ENCODE measurements around the gene KCTD5.
"Not testable (repeated sequence)": the region's sequence is repeated elsewhere in the genome, so short reads cannot be mapped to it uniquely, and the experiment has no call there.

DNA sequence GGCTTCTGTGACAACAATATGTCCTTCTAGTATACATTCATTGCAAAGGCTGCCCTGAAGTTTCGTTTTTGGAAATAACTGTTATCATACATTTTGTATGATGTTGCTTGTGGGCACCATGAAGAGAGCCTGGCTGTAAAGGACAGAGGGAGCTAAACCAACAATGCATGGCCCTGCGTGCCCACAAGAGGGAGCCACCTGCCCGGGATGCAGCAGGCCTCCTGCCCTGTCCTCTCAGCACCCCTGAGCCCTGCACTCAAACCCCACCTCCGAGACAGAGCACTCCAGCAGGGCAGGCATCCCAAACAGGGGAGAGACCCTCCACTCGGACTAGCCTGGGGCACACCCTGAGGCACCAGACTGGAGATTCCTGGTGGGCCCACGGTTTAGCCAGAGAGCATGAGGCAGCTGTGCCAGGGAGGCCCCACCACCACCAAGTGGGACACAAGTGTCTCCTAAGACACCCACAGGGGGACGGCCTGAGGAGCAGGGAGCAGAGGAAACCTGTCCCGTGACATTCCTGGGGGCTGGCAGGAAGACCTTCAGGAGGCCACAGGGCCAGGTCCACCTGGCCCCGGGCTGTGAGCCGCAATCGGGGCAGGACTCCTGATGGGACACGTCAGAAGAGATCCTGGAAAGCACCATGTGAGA lies 43.1 kb upstream of the KCTD5 start:
- not testable (repeated sequence) for TF ChIP-seq ZNF501 (tag by site-specific recombination; IDR thresholded peaks at IDR 0.05); GLI4 (tag by site-specific recombination; IDR thresholded peaks at IDR 0.05); KLF9 (tag by site-specific recombination; IDR thresholded peaks at IDR 0.05; ENCODE audit: low read depth); YY2 (tag by site-specific recombination; IDR thresholded peaks at IDR 0.05); KLF16 (tag by site-specific recombination; IDR thresholded peaks at IDR 0.05)
- TF ChIP-seq, protein P1, sequence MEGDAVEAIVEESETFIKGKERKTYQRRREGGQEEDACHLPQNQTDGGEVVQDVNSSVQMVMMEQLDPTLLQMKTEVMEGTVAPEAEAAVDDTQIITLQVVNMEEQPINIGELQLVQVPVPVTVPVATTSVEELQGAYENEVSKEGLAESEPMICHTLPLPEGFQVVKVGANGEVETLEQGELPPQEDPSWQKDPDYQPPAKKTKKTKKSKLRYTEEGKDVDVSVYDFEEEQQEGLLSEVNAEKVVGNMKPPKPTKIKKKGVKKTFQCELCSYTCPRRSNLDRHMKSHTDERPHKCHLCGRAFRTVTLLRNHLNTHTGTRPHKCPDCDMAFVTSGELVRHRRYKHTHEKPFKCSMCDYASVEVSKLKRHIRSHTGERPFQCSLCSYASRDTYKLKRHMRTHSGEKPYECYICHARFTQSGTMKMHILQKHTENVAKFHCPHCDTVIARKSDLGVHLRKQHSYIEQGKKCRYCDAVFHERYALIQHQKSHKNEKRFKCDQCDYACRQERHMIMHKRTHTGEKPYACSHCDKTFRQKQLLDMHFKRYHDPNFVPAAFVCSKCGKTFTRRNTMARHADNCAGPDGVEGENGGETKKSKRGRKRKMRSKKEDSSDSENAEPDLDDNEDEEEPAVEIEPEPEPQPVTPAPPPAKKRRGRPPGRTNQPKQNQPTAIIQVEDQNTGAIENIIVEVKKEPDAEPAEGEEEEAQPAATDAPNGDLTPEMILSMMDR (tag by site-specific recombination; IDR thresholded peaks at IDR 0.05): not testable (repeated sequence)
- TF ChIP-seq, protein P2, sequence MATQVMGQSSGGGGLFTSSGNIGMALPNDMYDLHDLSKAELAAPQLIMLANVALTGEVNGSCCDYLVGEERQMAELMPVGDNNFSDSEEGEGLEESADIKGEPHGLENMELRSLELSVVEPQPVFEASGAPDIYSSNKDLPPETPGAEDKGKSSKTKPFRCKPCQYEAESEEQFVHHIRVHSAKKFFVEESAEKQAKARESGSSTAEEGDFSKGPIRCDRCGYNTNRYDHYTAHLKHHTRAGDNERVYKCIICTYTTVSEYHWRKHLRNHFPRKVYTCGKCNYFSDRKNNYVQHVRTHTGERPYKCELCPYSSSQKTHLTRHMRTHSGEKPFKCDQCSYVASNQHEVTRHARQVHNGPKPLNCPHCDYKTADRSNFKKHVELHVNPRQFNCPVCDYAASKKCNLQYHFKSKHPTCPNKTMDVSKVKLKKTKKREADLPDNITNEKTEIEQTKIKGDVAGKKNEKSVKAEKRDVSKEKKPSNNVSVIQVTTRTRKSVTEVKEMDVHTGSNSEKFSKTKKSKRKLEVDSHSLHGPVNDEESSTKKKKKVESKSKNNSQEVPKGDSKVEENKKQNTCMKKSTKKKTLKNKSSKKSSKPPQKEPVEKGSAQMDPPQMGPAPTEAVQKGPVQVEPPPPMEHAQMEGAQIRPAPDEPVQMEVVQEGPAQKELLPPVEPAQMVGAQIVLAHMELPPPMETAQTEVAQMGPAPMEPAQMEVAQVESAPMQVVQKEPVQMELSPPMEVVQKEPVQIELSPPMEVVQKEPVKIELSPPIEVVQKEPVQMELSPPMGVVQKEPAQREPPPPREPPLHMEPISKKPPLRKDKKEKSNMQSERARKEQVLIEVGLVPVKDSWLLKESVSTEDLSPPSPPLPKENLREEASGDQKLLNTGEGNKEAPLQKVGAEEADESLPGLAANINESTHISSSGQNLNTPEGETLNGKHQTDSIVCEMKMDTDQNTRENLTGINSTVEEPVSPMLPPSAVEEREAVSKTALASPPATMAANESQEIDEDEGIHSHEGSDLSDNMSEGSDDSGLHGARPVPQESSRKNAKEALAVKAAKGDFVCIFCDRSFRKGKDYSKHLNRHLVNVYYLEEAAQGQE (tag by site-specific recombination; IDR thresholded peaks at IDR 0.05): not testable (repeated sequence)
